Measurements from ENCODE around the gene AGBL4.
A peak's percentile ranks its signal among the peaks of the same experiment; 100 is the strongest.

- TF ChIP-seq CTCF (conservative IDR thresholded peaks at IDR 0.05; ENCODE audit: low read depth, low read length): 0 out of 2 replicates have a peak, but pooled peaks have one; percentile 15
- TF ChIP-seq EZH2 (IDR thresholded peaks at IDR 0.05; ENCODE audit: low read length, unreplicated experiment): no peak
Measured at GRCh38 chr1:48903291-48903690, 1120.5 kb downstream of the AGBL4 start.
